ENCODE results near the gene AREG.

AREG gene

GRCh38 chr4:74475091-74475800 is 30.3 kb downstream of the AREG start:
- DNase-seq: no peak
- Histone ChIP-seq H3K27me3 (no peaks in the 10 kb centered on the region), H3K9me3 (no peaks in the 10 kb centered on the region), H3K4me1 (no peaks in the 10 kb centered on the region), H3K4me3 (ENCODE audit: low read depth, low read length) (no peak overlapping the region), H3K36me3 (no peaks in the 10 kb centered on the region)
- TF ChIP-seq CTCF (IDR thresholded peaks at IDR 0.05; ENCODE audit: low read depth, low read length): no peak

GRCh38 chr4:74475946-74476345 is 31.0 kb downstream of the AREG start:
- Histone ChIP-seq H3K4me3 (ENCODE audit: low read depth, low read length) (no peak overlapping the region), H3K27me3 (no peaks in the 10 kb centered on the region), H3K36me3 (no peaks in the 10 kb centered on the region), H3K9me3 (no peaks in the 10 kb centered on the region), H3K4me1 (no peaks in the 10 kb centered on the region)
- DNase-seq: no peak
- TF ChIP-seq CTCF (IDR thresholded peaks at IDR 0.05; ENCODE audit: low read depth, low read length): no peak

- no peaks in the 10 kb centered on the region for H3K4me1 ChIP-seq
- H3K36me3 ChIP-seq: no peaks in the 10 kb centered on the region
- H3K27me3 ChIP-seq: no peaks in the 10 kb centered on the region
- no peak overlapping the region for H3K4me3 ChIP-seq (ENCODE audit: low read depth, low read length)
- no peak for TF ChIP-seq CTCF (IDR thresholded peaks at IDR 0.05; ENCODE audit: low read depth, low read length)
- no peaks in the 10 kb centered on the region for H3K9me3 ChIP-seq
- no peak for DNase-seq
Observed at GRCh38 chr4:74479009-74479408, 34.1 kb downstream of the AREG start.

GRCh38 chr4:74480267-74480666 is 35.3 kb downstream of the AREG start:
- Histone ChIP-seq H3K36me3 (no peaks in the 10 kb centered on the region), H3K4me1 (no peaks in the 10 kb centered on the region), H3K9me3 (no peaks in the 10 kb centered on the region), H3K27me3 (no peaks in the 10 kb centered on the region), H3K4me3 (ENCODE audit: low read depth, low read length) (no peak overlapping the region)
- DNase-seq: no peak
- no peak for TF ChIP-seq CTCF (IDR thresholded peaks at IDR 0.05; ENCODE audit: low read depth, low read length)

- DNase-seq: no peak
- no peak for TF ChIP-seq CTCF (IDR thresholded peaks at IDR 0.05; ENCODE audit: low read depth, low read length)
- H3K36me3 ChIP-seq: no peaks in the 10 kb centered on the region
- H3K27me3 ChIP-seq: no peaks in the 10 kb centered on the region
- H3K9me3 ChIP-seq: no peaks in the 10 kb centered on the region
- no peaks in the 10 kb centered on the region for H3K4me1 ChIP-seq
- no peak overlapping the region for H3K4me3 ChIP-seq (ENCODE audit: low read depth, low read length)
Observed at GRCh38 chr4:74481891-74482609, 37.1 kb downstream of the AREG start.

All from BE2C (cell line).